CD14-positive monocyte (primary cell): ENCODE data around the gene KRTAP10-1. TPM values are rescaled to one million over a fixed set of nuclear protein-coding genes. Genes with fewer than 3 reads are reported as not detected.
A peak's percentile ranks its signal among the peaks of the same experiment; 100 is the strongest.

Experiments
- DNase-seq, 3 donors: peaks; one replicate each; pipeline ENCODE4 v3.0.0-alpha.2; 2011 to 2022
- H2AFZ ChIP-seq: 2 replicates; pipeline ENCODE4 v1.6.0; 2012; ENCODE audit warnings: mild to moderate bottlenecking, low read depth, low read length, inconsistent platforms; ENCODE audit not compliant: insufficient read depth, poor library complexity, severe bottlenecking
- H3K27ac ChIP-seq, 2 donors: 1 replicate in 1 of 2; 2 replicates in 1 of 2; pipeline ENCODE4 v1.5.1; 2012 to 2013; ENCODE audit warnings: low read length in 2 of 2, control low read depth in 1 of 2, inconsistent platforms in 1 of 2, low read depth in 1 of 2, mild to moderate bottlenecking in 1 of 2
- H3K27me3 ChIP-seq, 2 donors: one replicate each; pipeline versions ENCODE4 v1.6.0 to v1.6.1; 2011 to 2013; ENCODE audit warnings: low read length in 2 of 2; ENCODE audit not compliant: control insufficient read depth in 2 of 2, insufficient read depth in 2 of 2
- H3K36me3 ChIP-seq, 2 donors: replicated peaks in 1 of 2; 1 replicate in 1 of 2; 2 replicates in 1 of 2; pipeline versions ENCODE4 v1.5.1 to v1.6.1; 2012 to 2013; ENCODE audit warnings: low read length in 2 of 2, control low read depth in 1 of 2, inconsistent platforms in 1 of 2, mild to moderate bottlenecking in 1 of 2; ENCODE audit not compliant: insufficient read depth in 2 of 2, control insufficient read depth in 1 of 2
- H3K4me1 ChIP-seq, 2 donors: 1 replicate in 1 of 2; 2 replicates in 1 of 2; pipeline versions ENCODE4 v1.5.1 to v1.6.1; 2012 to 2013; ENCODE audit warnings: low read length in 2 of 2, control low read depth in 1 of 2, inconsistent platforms in 1 of 2, mild to moderate bottlenecking in 1 of 2, moderate library complexity in 1 of 2; ENCODE audit not compliant: insufficient read depth in 2 of 2, control insufficient read depth in 1 of 2
- H3K4me2 ChIP-seq: replicated peaks from 2 replicates; pipeline ENCODE3; 2012; ENCODE audit warnings: low read length, moderate library complexity, mild to moderate bottlenecking; ENCODE audit not compliant: poor library complexity, severe bottlenecking; ENCODE audit errors: extremely low read depth
- H3K4me3 ChIP-seq, 3 experiments: fragments of 200-600 bp in 1 of 3; sonication (generic) in 1 of 3; replicated peaks in 1 of 3; 1 replicate in 2 of 3; 2 replicates in 1 of 3; pipeline ENCODE4 v1.5.1; 2011 to 2013; ENCODE audit warnings: low read length in 3 of 3, mild to moderate bottlenecking in 3 of 3, control low read depth in 2 of 3, low read depth in 2 of 3, inconsistent platforms in 1 of 3, moderate library complexity in 1 of 3
- H3K79me2 ChIP-seq: 2 replicates; pipeline ENCODE4 v1.6.0; 2012; ENCODE audit warnings: mild to moderate bottlenecking, control low read depth, inconsistent platforms, low read length, moderate library complexity; ENCODE audit not compliant: insufficient read depth
- H3K9ac ChIP-seq: 2 replicates; pipeline ENCODE4 v1.6.0; 2017; ENCODE audit warnings: low read length, mild to moderate bottlenecking; ENCODE audit not compliant: insufficient read depth, poor library complexity, severe bottlenecking
- H3K9me3 ChIP-seq, 2 donors: replicated peaks in 1 of 2; 1 replicate in 1 of 2; 2 replicates in 1 of 2; pipeline versions ENCODE4 v1.5.1 to v1.6.1; 2012 to 2013; ENCODE audit warnings: low read length in 2 of 2, control low read depth in 1 of 2; ENCODE audit not compliant: control insufficient read depth in 1 of 2, insufficient read depth in 1 of 2
- H4K20me1 ChIP-seq: 2 replicates; pipeline ENCODE4 v1.6.0; 2012; ENCODE audit warnings: mild to moderate bottlenecking, low read length, control low read depth, moderate library complexity; ENCODE audit not compliant: insufficient read depth
- H3K27ac Mint-ChIP-seq, 7 donors: one replicate each; pipeline ENCODE4 v1.8.0; 2020; ENCODE audit warnings: mild to moderate bottlenecking in 7 of 7, mixed read lengths in 7 of 7, moderate library complexity in 6 of 7, inconsistent platforms in 2 of 7
- H3K27me3 Mint-ChIP-seq, 3 donors: one replicate each; pipeline ENCODE4 v1.8.0; 2021 to 2022; ENCODE audit warnings: low read depth in 3 of 3, mild to moderate bottlenecking in 3 of 3, mixed read lengths in 3 of 3, moderate library complexity in 3 of 3, inconsistent platforms in 1 of 3
- H3K36me3 Mint-ChIP-seq, 2 donors: one replicate each; pipeline ENCODE4 v1.8.0; 2020; ENCODE audit warnings: mixed read lengths in 2 of 2, inconsistent platforms in 1 of 2, mild to moderate bottlenecking in 1 of 2
- H3K4me1 Mint-ChIP-seq: one replicate; pipeline ENCODE4 v1.8.0; 2020; ENCODE audit warnings: mild to moderate bottlenecking, mixed read lengths
- H3K4me3 Mint-ChIP-seq, 2 donors: one replicate each; pipeline ENCODE4 v1.8.0; 2020; ENCODE audit warnings: mild to moderate bottlenecking in 2 of 2, mixed read lengths in 2 of 2, moderate library complexity in 1 of 2
- H3K9me3 Mint-ChIP-seq, 7 donors: one replicate each; pipeline ENCODE4 v1.8.0; 2020 to 2022; ENCODE audit warnings: mixed read lengths in 7 of 7, mild to moderate bottlenecking in 6 of 7, moderate library complexity in 6 of 7, inconsistent platforms in 2 of 7
- WGBS: methylation state at CpG from one replicate; pipeline ENCODE4 v1.1.5; 2013; ENCODE audit warnings: missing lambda C conversion rate; ENCODE audit not compliant: insufficient coverage; 5-methylcytosine and 5-hydroxymethylcytosine counted together
- intact Hi-C, 2 donors: fragments of 100-400 bp; cut with micrococcal nuclease; formaldehyde crosslinking; loops; one replicate each; pipeline versions ENCODE4 v1.15.0 to v1.15.1; 2023
- polyA plus RNA-seq, 3 donors: library from polyadenylated mRNA; depleted of rRNA in 1 of 3; unstranded in 2 of 3; stranded (reverse) in 1 of 3; fragments of 300-500 nt in 2 of 3; fragments of >200 nt in 1 of 3; fragmentation: Illumina TruSeq in 2 of 3; gene quantifications; 1 replicate in 2 of 3; 2 replicates in 1 of 3; pipeline ENCODE4 v1.2.3, GENCODE V29; 2012 to 2021
- TF ChIP-seq, protein P1 (sequence below): fragments of 200-600 bp; IDR thresholded peaks from one replicate; pipeline ENCODE4 v1.8.0; 2022; ENCODE audit warnings: antibody characterized with exemption, mild to moderate bottlenecking

The KRTAP10-1 gene
- polyA plus RNA-seq, 3 donors = not detected

DNA sequence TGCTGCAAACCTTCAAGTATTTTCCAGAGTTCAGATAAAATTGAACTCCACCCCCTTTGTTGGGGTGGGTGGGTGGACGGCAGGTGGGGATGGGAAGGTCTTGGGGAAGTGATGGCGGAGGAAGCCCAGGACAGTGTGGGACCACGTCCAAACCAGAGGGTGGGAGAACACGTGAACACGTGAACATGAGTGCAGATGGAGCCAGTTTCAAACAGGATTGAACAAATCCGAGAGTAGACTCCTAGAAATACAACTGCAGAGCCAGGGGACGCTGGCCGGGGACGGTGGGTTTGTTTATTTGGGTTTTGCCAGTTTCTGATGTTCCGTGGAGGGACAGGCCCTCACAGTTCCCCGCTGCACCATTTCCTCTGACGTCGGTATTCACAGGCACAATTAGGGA, 8.4 kb upstream of the KRTAP10-1 start:
- H3K4me3 Mint-ChIP-seq = peak overlapping the region in 1 of 2 donors; percentile 39
- no peak overlapping the region for H3K27ac Mint-ChIP-seq
- intact Hi-C loops = no loop called here

DNA sequence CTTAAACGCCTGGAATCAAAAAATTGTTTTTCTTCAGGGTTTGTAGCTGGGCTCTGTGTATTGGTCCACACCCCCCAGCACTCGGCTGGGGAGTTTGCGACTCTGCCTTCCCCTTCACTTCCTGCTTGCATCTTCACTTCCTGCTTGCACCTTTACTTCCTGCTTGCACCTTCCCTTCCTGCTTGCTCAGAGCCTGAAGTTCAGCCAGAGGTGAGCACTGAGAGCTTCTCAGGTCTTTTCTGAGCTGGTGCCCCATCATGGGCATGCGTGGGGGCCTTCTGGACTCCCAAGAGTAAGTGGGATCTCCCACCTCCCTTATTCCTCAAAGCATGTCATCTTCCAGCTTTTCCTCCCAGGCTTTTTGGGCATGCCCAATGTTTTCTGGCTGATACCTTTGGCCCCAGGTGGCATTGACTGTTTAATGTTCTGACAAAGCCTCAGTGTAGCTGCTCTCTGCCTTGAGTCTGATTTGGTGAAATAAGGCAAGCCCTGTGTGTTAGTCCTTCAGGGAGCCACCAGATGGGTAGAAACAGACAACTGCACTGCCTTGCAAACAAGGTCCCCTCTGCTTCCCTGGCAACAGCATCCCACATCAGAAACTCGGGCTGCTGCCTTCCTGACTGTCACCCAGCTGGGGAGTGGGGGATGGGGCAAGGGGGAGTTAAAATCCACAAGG, 7.8 kb upstream of the KRTAP10-1 start:
- H3K36me3 Mint-ChIP-seq = no peaks in the 10 kb centered on the region
- Histone ChIP-seq H3K27me3 (peaks cover 2 to 16% of the 10 kb centered on the region in 2 donors), H3K4me1 (no peaks in the 10 kb centered on the region), H3K27ac (no peak overlapping the region), H3K79me2 (no peaks in the 10 kb centered on the region), H2AFZ (no peak overlapping the region), H3K9ac (no peak overlapping the region), H3K36me3 (no peaks in the 10 kb centered on the region), H3K4me3 (no peak overlapping the region), H3K9me3 (peaks cover 11 to 20% of the 10 kb centered on the region in 2 donors), H3K4me2 (no peak overlapping the region), H4K20me1 (no peaks in the 10 kb centered on the region)
- TF ChIP-seq, protein P1, sequence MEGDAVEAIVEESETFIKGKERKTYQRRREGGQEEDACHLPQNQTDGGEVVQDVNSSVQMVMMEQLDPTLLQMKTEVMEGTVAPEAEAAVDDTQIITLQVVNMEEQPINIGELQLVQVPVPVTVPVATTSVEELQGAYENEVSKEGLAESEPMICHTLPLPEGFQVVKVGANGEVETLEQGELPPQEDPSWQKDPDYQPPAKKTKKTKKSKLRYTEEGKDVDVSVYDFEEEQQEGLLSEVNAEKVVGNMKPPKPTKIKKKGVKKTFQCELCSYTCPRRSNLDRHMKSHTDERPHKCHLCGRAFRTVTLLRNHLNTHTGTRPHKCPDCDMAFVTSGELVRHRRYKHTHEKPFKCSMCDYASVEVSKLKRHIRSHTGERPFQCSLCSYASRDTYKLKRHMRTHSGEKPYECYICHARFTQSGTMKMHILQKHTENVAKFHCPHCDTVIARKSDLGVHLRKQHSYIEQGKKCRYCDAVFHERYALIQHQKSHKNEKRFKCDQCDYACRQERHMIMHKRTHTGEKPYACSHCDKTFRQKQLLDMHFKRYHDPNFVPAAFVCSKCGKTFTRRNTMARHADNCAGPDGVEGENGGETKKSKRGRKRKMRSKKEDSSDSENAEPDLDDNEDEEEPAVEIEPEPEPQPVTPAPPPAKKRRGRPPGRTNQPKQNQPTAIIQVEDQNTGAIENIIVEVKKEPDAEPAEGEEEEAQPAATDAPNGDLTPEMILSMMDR = no peak
- H3K4me1 Mint-ChIP-seq = no peaks in the 10 kb centered on the region
- H3K4me3 Mint-ChIP-seq = peak overlapping the region in 1 of 2 donors; percentile 65
- intact Hi-C loops = no loop called here
- peaks cover 16 to 25% (median 21%) of the 10 kb centered on the region in 7 donors for H3K9me3 Mint-ChIP-seq
- DNase-seq = no peak
- peaks cover 25 to 51% (median 25%) of the 10 kb centered on the region in 3 donors for H3K27me3 Mint-ChIP-seq
- no peak overlapping the region for H3K27ac Mint-ChIP-seq
- 29% methylated on average over 3 of the region's 5 CpGs for WGBS

More for the DNA sequence above, 8.4 kb upstream of the KRTAP10-1 start:
- no peaks in the 10 kb centered on the region for H3K4me1 Mint-ChIP-seq
- Histone ChIP-seq H3K27me3 (peaks cover 2 to 16% of the 10 kb centered on the region in 2 donors), H3K4me1 (no peaks in the 10 kb centered on the region), H3K9me3 (peaks cover 11 to 15% of the 10 kb centered on the region in 2 donors), H3K9ac (no peak overlapping the region), H4K20me1 (no peaks in the 10 kb centered on the region), H2AFZ (no peak overlapping the region), H3K36me3 (no peaks in the 10 kb centered on the region), H3K4me3 (no peak overlapping the region), H3K4me2 (no peak overlapping the region), H3K79me2 (no peaks in the 10 kb centered on the region), H3K27ac (no peak overlapping the region)
- 97% methylated on average over 6 of the region's 13 CpGs for WGBS
- peaks cover 16 to 25% (median 21%) of the 10 kb centered on the region in 7 donors for H3K9me3 Mint-ChIP-seq
- no peaks in the 10 kb centered on the region for H3K36me3 Mint-ChIP-seq
- TF ChIP-seq, protein P1 = no peak
- peaks cover 25 to 51% (median 28%) of the 10 kb centered on the region in 3 donors for H3K27me3 Mint-ChIP-seq
- DNase-seq = no peak
